ENCODE data around the gene MOG. TPM values are rescaled to one million over a fixed set of nuclear protein-coding genes. Genes with fewer than 3 reads are reported as not detected.
"Not testable (repeated sequence)": the region's sequence is repeated elsewhere in the genome, so short reads cannot be mapped to it uniquely, and the experiment has no call there.

The MOG gene
- total RNA-seq, 1 donor from 2014 or later = not detected

- DNase-seq (ENCODE audit: low read depth in 2 of 2) = no peak
These were observed 19.6 kb upstream of the MOG start for GRCh38 chr6:29637247-29637646.

- DNase-seq (ENCODE audit: low read depth in 2 of 2) = no peak
These were observed 15.3 kb upstream of the MOG start for GRCh38 chr6:29641430-29642148.

GRCh38 chr6:29647927-29648642, 8.8 kb upstream of the MOG start:
- DNase-seq (ENCODE audit: low read depth in 2 of 2) = peak; percentile 18 to 41

GRCh38 chr6:29649701-29650673, 6.9 kb upstream of the MOG start:
- DNase-seq (ENCODE audit: low read depth in 2 of 2) = peak; percentile 92 to 95

GRCh38 chr6:29651413-29652197, 5.3 kb upstream of the MOG start:
- DNase-seq (ENCODE audit: low read depth in 2 of 2) = peak; percentile 30 to 42

DNA sequence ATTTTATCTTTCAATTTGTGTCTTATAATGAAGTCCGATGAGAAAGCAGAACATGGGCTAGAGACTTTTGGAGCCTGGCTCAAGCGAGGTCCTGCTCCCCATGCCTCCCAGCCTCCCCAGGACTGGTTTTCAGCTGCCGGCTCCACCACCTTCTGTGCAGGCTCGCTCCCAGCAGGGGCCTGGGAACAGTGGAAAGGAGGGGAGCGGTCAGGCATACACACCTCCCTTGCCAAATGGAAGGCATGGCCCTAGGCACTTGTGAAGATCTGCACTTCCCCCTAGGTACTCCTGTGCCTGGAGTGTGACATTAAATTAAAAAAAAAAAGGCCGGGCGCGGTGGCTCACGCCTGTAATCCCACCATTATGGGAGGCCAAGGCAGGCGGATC, 4.7 kb upstream of the MOG start:
- DNase-seq (ENCODE audit: low read depth in 2 of 2) = no peak

DNA sequence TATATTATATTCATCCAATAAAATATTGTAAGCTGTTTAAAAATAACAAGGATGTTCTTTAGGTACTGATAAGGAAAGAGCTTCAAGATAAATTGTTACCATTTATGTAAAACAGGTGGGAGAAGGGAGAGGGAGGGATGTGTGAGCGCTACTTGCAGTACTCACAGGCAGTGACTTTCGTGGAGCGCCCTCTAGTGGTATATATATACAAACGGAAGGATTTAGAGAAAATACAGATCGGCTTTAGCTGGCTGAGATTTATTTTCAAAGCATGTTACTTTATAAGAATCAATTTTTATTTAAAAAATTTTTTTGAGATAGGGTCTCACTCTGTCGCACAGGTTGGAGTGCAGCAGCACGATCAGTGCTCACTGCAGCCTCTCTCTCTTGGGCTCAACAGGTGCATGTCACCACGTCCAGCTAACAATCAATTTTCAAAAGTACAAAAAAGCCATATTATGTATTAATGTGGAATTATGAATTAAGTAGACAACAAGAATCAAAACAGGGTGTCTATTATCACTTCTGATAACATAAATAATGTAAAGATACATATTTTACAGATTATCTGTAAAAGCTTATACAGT, 3.3 kb upstream of the MOG start:
- peak; percentile 63 to 82 for DNase-seq (ENCODE audit: low read depth in 2 of 2)

GRCh38 chr6:29655658-29656057, 1.2 kb upstream of the MOG start:
- no peak for DNase-seq (ENCODE audit: low read depth in 2 of 2)

GRCh38 chr6:29656157-29656556, 735 bp upstream of the MOG start:
- DNase-seq (ENCODE audit: low read depth in 2 of 2) = no peak

GRCh38 chr6:29661071-29661470, 4.2 kb downstream of the MOG start:
- no peak for DNase-seq (ENCODE audit: low read depth in 2 of 2)

DNA sequence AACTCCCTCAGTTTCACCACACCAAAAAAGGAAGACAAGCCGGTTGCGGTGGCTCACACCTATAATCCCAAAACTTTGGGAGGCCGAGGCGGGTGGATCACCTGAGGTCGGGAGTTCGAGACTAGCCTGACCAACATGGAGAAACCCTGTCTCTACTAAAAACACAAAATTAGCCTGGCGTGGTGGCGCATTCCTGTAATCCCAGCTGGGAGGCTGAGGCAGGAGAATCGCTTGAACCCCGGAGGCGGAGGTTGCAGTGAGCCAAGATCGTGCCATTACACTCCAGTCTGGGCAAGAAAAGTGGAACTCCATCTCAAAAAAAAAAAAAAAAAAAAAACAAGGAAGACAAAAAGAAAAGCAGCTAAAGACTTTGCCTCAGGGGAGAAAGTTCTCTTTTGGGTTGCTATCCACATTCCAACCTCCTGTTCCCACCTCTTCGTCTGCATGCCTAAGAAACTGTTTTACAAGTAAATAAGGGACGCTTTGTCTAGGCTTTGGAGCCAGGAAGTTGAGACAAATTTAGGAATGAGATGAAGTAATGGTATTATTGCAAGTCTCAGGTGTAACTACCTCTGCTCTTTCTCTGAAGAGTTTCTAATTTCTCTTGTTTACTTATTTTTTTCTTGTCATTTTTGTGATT, 4.7 kb downstream of the MOG start:
- DNase-seq (ENCODE audit: low read depth in 2 of 2) = not testable (repeated sequence)

GRCh38 chr6:29663300-29664042, 6.6 kb downstream of the MOG start:
- DNase-seq (ENCODE audit: low read depth in 2 of 2) = no peak

DNA sequence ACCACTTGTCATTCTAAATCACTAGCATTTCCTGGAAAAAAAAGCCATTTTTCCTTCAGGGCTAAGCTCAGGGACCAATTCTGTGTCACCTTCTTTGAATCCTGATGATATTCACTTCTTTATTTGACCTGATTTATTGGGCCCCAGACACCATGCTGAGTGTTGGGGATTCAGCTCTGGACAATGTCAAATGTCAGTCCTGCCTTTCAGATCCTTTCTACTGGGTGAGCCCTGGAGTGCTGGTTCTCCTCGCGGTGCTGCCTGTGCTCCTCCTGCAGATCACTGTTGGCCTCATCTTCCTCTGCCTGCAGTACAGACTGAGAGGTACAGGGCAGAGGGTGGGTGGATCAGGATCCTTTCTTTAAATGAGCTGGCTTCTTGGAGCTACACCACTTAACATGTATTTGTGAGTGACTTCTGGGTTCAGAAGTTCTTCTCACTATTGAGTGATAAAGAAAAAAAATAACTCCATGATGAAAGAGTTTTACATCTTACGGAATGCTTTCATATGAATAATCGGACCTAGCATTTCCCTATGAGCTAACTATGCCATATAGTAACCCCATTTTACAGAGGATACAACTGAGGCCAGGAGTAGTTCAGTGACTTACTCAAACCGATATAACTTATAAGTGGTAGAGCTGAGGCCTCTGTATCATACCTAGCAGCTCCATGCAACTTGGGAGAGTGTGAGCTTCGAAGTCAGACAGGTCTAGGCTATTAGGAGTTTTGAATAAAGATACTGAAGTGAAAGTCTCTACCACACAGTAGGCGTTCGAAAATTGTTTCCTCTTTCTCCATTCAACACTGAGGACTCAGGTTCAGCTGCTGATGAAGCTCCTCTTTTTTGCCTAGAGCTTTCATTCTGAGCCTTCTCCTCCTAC, 9.3 kb downstream of the MOG start:
- no peak for DNase-seq (ENCODE audit: low read depth in 2 of 2)

DNA sequence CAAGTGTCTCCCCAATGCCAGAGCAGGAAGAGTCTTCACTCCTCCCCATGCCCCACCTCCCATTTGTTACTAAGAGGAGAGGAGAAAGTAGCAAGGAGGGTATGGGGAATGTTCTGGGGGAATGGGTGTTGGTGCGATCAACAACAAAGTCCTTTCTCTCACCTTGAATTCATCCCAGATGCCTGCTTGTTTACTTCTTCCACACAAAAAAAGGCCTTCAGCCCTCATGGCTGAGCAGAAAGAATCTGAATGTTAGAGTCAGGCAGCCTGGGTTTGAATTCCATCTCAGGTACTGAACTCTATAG, 9.9 kb downstream of the MOG start:
- no peak for DNase-seq (ENCODE audit: low read depth in 2 of 2)

GRCh38 chr6:29667158-29667557, 10.3 kb downstream of the MOG start:
- DNase-seq (ENCODE audit: low read depth in 2 of 2) = no peak

GRCh38 chr6:29671026-29671425, 14.1 kb downstream of the MOG start:
- DNase-seq (ENCODE audit: low read depth in 2 of 2) = no peak

GRCh38 chr6:29672116-29672515, 15.2 kb downstream of the MOG start:
- not testable (repeated sequence) for DNase-seq (ENCODE audit: low read depth in 2 of 2)

- DNase-seq (ENCODE audit: low read depth in 2 of 2) = no peak
These were observed 16.3 kb downstream of the MOG start for GRCh38 chr6:29673161-29673560.

DNA sequence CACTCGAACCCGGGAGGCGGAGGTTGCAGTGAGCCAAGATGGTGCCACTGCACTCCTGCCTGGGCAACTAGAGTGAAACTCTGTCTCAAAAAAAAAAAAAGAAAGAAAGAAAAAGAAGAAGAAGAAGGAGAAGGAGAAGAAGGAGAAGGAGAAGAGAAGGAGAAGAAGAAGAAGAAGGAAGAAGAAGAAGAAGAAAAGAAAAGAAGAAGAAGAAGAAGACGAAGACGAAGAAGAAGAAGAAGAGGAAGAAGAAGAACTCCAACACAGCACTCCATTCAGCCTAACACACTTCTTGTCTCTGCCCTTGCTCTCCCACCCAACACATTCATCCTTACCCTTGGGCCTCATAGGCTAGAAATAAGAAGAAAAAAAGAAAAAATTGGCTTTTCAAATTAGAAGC, 17.1 kb downstream of the MOG start:
- DNase-seq (ENCODE audit: low read depth in 2 of 2) = no peak

All from dermis microvascular lymphatic vessel endothelial cell (primary cell).